Adrenal gland (tissue), 5 donors: ENCODE measurements around the gene SLC46A2.

Experiments used
- CTCF ChIP-seq, 6 experiments: fragments of 450-650 bp in 4 of 6; fragments of 200-600 bp in 2 of 6; sonication (generic) in 1 of 6; IDR thresholded peaks; 1 replicate in 5 of 6; 2 replicates in 1 of 6; pipeline versions ENCODE4 v1.5.1 to v1.8.0; 2016 to 2021; ENCODE audit warnings: antibody characterized with exemption in 6 of 6, mild to moderate bottlenecking in 2 of 6, moderate library complexity in 1 of 6
- POLR2A ChIP-seq, 2 donors: fragments of 450-650 bp; IDR thresholded peaks; one replicate each; pipeline ENCODE4 v1.6.1; 2017; ENCODE audit warnings: antibody characterized with exemption in 2 of 2, mild to moderate bottlenecking in 2 of 2, moderate library complexity in 1 of 2
- donor health status: DM: no; HTN: no; CAD: no.

GRCh38 chr9:112914524-112914923 is 23.8 kb upstream of the SLC46A2 start:
- TF ChIP-seq CTCF (IDR thresholded peaks at IDR 0.05): no peak
- no peak for TF ChIP-seq POLR2A (IDR thresholded peaks at IDR 0.05)
